ENCODE data around the gene MYO1C.
A peak's percentile ranks its signal among the peaks of the same experiment; 100 is the strongest.

DNA sequence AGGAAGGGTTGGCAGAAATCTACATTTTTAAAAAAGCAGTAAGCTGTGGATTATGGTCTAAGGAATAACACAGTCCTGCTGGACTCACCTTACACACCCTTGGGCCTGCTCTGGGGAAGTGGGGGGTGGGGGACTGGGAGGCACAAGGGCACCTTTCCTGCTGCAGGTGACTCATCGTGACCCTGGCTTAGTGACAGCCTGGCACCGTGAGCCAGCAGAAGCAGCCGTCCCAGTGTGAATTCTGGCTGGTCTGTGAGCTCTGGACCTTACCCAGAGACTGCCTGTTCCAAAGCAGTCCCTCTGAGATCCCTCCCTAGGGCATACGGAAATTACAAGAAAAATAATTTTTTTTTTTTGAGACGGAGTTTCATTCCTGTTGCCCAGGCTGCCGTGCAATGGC is 32.3 kb downstream of the MYO1C start:
- TF ChIP-seq TCF7L2 (IDR thresholded peaks at IDR 0.05; ENCODE audit: borderline replicate concordance, extremely low read depth, insufficient read depth, insufficient read length) (no peak), JUND (IDR thresholded peaks at IDR 0.05) (peak; percentile 61), EZH2 (IDR thresholded peaks at IDR 0.05) (no peak), POLR2A (IDR thresholded peaks at IDR 0.05; ENCODE audit: borderline replicate concordance, extremely low read depth, insufficient read depth, insufficient read length) (no peak), RAD21 (IDR thresholded peaks at IDR 0.05; ENCODE audit: low read depth) (no peak), CBX3 (IDR thresholded peaks at IDR 0.05; ENCODE audit: low read depth) (no peak), CEBPB (IDR thresholded peaks at IDR 0.05; ENCODE audit: low read depth) (no peak), EZH2phosphoT487 (IDR thresholded peaks at IDR 0.05; ENCODE audit: borderline replicate concordance) (no peak), ZFX (IDR thresholded peaks at IDR 0.05) (no peak), ELF1 (IDR thresholded peaks at IDR 0.05; ENCODE audit: borderline replicate concordance, low read depth) (no peak), EGR1 (IDR thresholded peaks at IDR 0.05; ENCODE audit: low read depth) (no peak)
- TF ChIP-seq, protein P1, sequence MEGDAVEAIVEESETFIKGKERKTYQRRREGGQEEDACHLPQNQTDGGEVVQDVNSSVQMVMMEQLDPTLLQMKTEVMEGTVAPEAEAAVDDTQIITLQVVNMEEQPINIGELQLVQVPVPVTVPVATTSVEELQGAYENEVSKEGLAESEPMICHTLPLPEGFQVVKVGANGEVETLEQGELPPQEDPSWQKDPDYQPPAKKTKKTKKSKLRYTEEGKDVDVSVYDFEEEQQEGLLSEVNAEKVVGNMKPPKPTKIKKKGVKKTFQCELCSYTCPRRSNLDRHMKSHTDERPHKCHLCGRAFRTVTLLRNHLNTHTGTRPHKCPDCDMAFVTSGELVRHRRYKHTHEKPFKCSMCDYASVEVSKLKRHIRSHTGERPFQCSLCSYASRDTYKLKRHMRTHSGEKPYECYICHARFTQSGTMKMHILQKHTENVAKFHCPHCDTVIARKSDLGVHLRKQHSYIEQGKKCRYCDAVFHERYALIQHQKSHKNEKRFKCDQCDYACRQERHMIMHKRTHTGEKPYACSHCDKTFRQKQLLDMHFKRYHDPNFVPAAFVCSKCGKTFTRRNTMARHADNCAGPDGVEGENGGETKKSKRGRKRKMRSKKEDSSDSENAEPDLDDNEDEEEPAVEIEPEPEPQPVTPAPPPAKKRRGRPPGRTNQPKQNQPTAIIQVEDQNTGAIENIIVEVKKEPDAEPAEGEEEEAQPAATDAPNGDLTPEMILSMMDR (IDR thresholded peaks at IDR 0.05 in 2 of 3, conservative IDR thresholded peaks at IDR 0.05 in 1 of 3; ENCODE audit: borderline replicate concordance in 1 of 3, insufficient read depth in 1 of 3, low read depth in 2 of 3, low read length in 2 of 3): no peak
- TF ChIP-seq, protein P2, sequence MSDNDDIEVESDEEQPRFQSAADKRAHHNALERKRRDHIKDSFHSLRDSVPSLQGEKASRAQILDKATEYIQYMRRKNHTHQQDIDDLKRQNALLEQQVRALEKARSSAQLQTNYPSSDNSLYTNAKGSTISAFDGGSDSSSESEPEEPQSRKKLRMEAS (IDR thresholded peaks at IDR 0.05): no peak

Measured in HCT116 (cell line).